HEK293T (cell line): ENCODE measurements around the gene ALOX12.

Source experiments
- FOXM1 ChIP-seq: fragments of 450-650 bp; IDR thresholded peaks from 2 replicates; pipeline ENCODE4 v1.6.1; 2017; ENCODE audit warnings: mild to moderate bottlenecking, borderline replicate concordance
- L3MBTL2 ChIP-seq: fragments of 450-650 bp; conservative IDR thresholded peaks from 2 replicates; pipeline ENCODE4 v1.6.1; 2016; ENCODE audit warnings: mild to moderate bottlenecking
- NFRKB ChIP-seq: fragments of 450-650 bp; IDR thresholded peaks from 2 replicates; pipeline ENCODE4 v1.6.1; 2016; ENCODE audit warnings: mild to moderate bottlenecking, moderate library complexity
- SUZ12 ChIP-seq: fragments of 450-650 bp; IDR thresholded peaks from 2 replicates; pipeline ENCODE4 v1.6.1; 2016; ENCODE audit warnings: mild to moderate bottlenecking
- ZNF384 ChIP-seq: fragments of 450-650 bp; IDR thresholded peaks from 2 replicates; pipeline ENCODE4 v1.6.1; 2016

DNA sequence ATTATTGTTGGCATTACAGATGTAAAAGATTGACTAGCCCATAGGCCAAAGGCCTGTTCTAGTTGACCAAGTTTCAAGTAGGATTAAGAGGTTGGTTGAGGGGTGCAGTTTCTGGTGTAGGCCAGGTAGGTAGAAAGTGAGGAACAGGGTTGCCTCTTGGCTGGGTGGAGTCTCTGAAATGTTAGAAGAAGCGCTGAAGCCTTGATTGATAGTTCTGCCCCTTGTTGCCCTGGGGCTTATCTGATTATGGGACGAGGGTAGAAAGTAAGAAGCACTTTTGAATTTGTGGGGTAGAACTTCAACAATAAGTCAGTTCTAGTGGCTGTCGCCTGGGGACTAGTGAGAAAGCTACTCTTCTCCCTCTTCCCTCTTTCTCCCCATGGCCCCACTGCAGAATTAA is 33.2 kb downstream of the ALOX12 start:
- TF ChIP-seq FOXM1, result no peak
- no peak for TF ChIP-seq NFRKB
- TF ChIP-seq L3MBTL2, result no peak
- no peak for TF ChIP-seq ZNF384
- TF ChIP-seq SUZ12, result no peak
